Activated CD8-positive, alpha-beta memory T cell treated with anti-CD3 and anti-CD28 coated beads, Interleukin-2, amount 50 U/mL, for 24 hours (primary cell): ENCODE results near the gene DIDO1.
"Not testable (repeated sequence)": the region's sequence is repeated elsewhere in the genome, so short reads cannot be mapped to it uniquely, and the experiment has no call there.

Source experiments
- DNase-seq: peaks from one replicate; pipeline ENCODE4 v3.0.0-alpha.2; 2020; ENCODE audit errors: extremely low read depth

The DIDO1 gene

GRCh38 chr20:62929051-62929538 is 2.8 kb upstream of the DIDO1 start:
- no peak for DNase-seq

GRCh38 chr20:62928246-62928939 is 2.1 kb upstream of the DIDO1 start:
- no peak for DNase-seq

GRCh38 chr20:62927128-62927705 is 912 bp upstream of the DIDO1 start:
- no peak for DNase-seq

GRCh38 chr20:62925420-62926228 is 681 bp downstream of the DIDO1 start:
- no peak for DNase-seq

- no peak for DNase-seq
Observed at GRCh38 chr20:62925076-62925419, 1.3 kb downstream of the DIDO1 start.

- DNase-seq, result no peak
Observed at GRCh38 chr20:62924442-62925075, 1.7 kb downstream of the DIDO1 start.

GRCh38 chr20:62923669-62924441 is 2.5 kb downstream of the DIDO1 start:
- no peak for DNase-seq

- DNase-seq, result not testable (repeated sequence)
Observed at GRCh38 chr20:62923059-62923668, 3.1 kb downstream of the DIDO1 start.

- DNase-seq, result no peak
Observed at GRCh38 chr20:62922451-62922921, 3.8 kb downstream of the DIDO1 start.

GRCh38 chr20:62921119-62921687 is 5.1 kb downstream of the DIDO1 start:
- no peak for DNase-seq

- no peak for DNase-seq
Observed at GRCh38 chr20:62920039-62920645, 6.2 kb downstream of the DIDO1 start.

- DNase-seq, result no peak
Observed at GRCh38 chr20:62918831-62919230, 7.5 kb downstream of the DIDO1 start.

- DNase-seq, result no peak
Observed at GRCh38 chr20:62918147-62918546, 8.2 kb downstream of the DIDO1 start.

- DNase-seq, result no peak
Observed at GRCh38 chr20:62917720-62918119, 8.6 kb downstream of the DIDO1 start.

- DNase-seq, result no peak
Observed at GRCh38 chr20:62916703-62917476, 9.4 kb downstream of the DIDO1 start.

- DNase-seq, result no peak
Observed at GRCh38 chr20:62914970-62915457, 11.3 kb downstream of the DIDO1 start.

- no peak for DNase-seq
Observed at GRCh38 chr20:62914436-62914835, 11.9 kb downstream of the DIDO1 start.

- DNase-seq, result no peak
Observed at GRCh38 chr20:62913043-62913630, 13.2 kb downstream of the DIDO1 start.
